Neural cell (in vitro differentiated cells): ENCODE results near the gene IFNA14. TPM values are rescaled to one million over a fixed set of nuclear protein-coding genes. Genes with fewer than 3 reads are reported as not detected.

Experiments used
- H2AFZ ChIP-seq: fragments of 200-600, 300-800 bp; sonication (generic), shearing (Covaris generic); 2 replicates; pipeline ENCODE4 v1.6.0; 2014; ENCODE audit warnings: low read depth, mild to moderate bottlenecking, antibody characterized with exemption, low read length, moderate library complexity
- H3F3A ChIP-seq: fragments of 200-600 bp; shearing (Covaris generic); 2 replicates; pipeline ENCODE4 v1.6.1; 2016; ENCODE audit warnings: mild to moderate bottlenecking, moderate library complexity, mixed read lengths, antibody characterized with exemption, low read length; ENCODE audit not compliant: insufficient read depth, poor library complexity, severe bottlenecking
- H3K27ac ChIP-seq: fragments of 200-600, 300-800 bp; sonication (generic), shearing (Covaris generic); 2 replicates; pipeline ENCODE4 v1.5.1; 2014; ENCODE audit warnings: mild to moderate bottlenecking, low read length, moderate library complexity
- H3K27me3 ChIP-seq: fragments of 300-800, 200-600 bp; sonication (generic), shearing (Covaris generic); 2 replicates; pipeline ENCODE4 v1.6.0; 2014; ENCODE audit warnings: mild to moderate bottlenecking, low read depth, low read length, moderate library complexity; ENCODE audit not compliant: insufficient read depth
- H3K36me3 ChIP-seq: fragments of 300-800, 200-600 bp; sonication (generic), shearing (Covaris generic); 2 replicates; pipeline ENCODE4 v1.5.1; 2014; ENCODE audit warnings: mild to moderate bottlenecking, antibody characterized with exemption, low read length, moderate library complexity; ENCODE audit not compliant: insufficient read depth
- H3K4me2 ChIP-seq: fragments of 300-800, 200-600 bp; sonication (generic), shearing (Covaris generic); 2 replicates; pipeline ENCODE4 v1.6.0; 2014; ENCODE audit warnings: mild to moderate bottlenecking, low read length
- H3K4me3 ChIP-seq: fragments of 300-800, 200-600 bp; sonication (generic), shearing (Covaris generic); 2 replicates; pipeline ENCODE4 v1.5.1; 2014; ENCODE audit warnings: mild to moderate bottlenecking, low read length, moderate library complexity
- H3K79me2 ChIP-seq: fragments of 200-600 bp; shearing (Covaris generic); replicated peaks from 2 replicates; pipeline ENCODE4 v1.6.0; 2014; ENCODE audit warnings: mild to moderate bottlenecking, low read length, moderate library complexity; ENCODE audit not compliant: insufficient read depth
- H3K9ac ChIP-seq: fragments of 300-800, 200-600 bp; sonication (generic), shearing (Covaris generic); 2 replicates; pipeline ENCODE4 v1.6.1; 2016; ENCODE audit warnings: mild to moderate bottlenecking, low read length, mixed read lengths
- H3K9me2 ChIP-seq: fragments of 200-600 bp; shearing (Covaris generic); 2 replicates; pipeline ENCODE4 v1.6.1; 2016; ENCODE audit warnings: mild to moderate bottlenecking, low read length, mixed read lengths; ENCODE audit not compliant: insufficient read depth
- H3K9me3 ChIP-seq: fragments of 200-600, 300-800 bp; sonication (generic), shearing (Covaris generic); 2 replicates; pipeline ENCODE4 v1.6.1; 2016; ENCODE audit warnings: mild to moderate bottlenecking, mixed run types, low read length, moderate library complexity, mixed read lengths
- H4K20me1 ChIP-seq: fragments of 200-600 bp; shearing (Covaris generic); 2 replicates; pipeline ENCODE4 v1.6.1; 2016; ENCODE audit warnings: mild to moderate bottlenecking, mixed run types; ENCODE audit not compliant: insufficient read depth
- CTCF ChIP-seq: fragments of 450-650 bp; IDR thresholded peaks from 2 replicates; pipeline ENCODE4 v1.5.1; 2014; ENCODE audit warnings: antibody characterized with exemption, mild to moderate bottlenecking, moderate library complexity; ENCODE audit not compliant: poor library complexity, severe bottlenecking
- EP300 ChIP-seq: fragments of 450-650 bp; conservative IDR thresholded peaks from 2 replicates; pipeline ENCODE4 v1.6.1; 2014; ENCODE audit warnings: antibody characterized with exemption, mild to moderate bottlenecking, moderate library complexity; ENCODE audit not compliant: poor library complexity, severe bottlenecking
- EZH2 ChIP-seq: fragments of 200-600, 300-800 bp; shearing (Covaris generic), sonication (generic); IDR thresholded peaks from 2 replicates; pipeline ENCODE4 v1.6.1; 2014; ENCODE audit warnings: antibody characterized with exemption, low read length, borderline replicate concordance, mild to moderate bottlenecking; ENCODE audit not compliant: insufficient read depth, poor library complexity, severe bottlenecking
- MXI1 ChIP-seq: fragments of 450-650 bp; conservative IDR thresholded peaks from 2 replicates; pipeline ENCODE4 v1.6.1; 2014; ENCODE audit warnings: antibody characterized with exemption, mild to moderate bottlenecking; ENCODE audit not compliant: poor library complexity, severe bottlenecking
- POLR2AphosphoS5 ChIP-seq: IDR thresholded peaks from 2 replicates; pipeline ENCODE4 v1.6.1; 2012
- RAD21 ChIP-seq: fragments of 450-650 bp; conservative IDR thresholded peaks from 2 replicates; pipeline ENCODE4 v1.6.1; 2014; ENCODE audit warnings: antibody characterized with exemption, mild to moderate bottlenecking, moderate library complexity
- REST ChIP-seq: IDR thresholded peaks from 2 replicates; pipeline ENCODE4 v1.6.1; 2012; ENCODE audit warnings: borderline replicate concordance
- SMC3 ChIP-seq: fragments of 450-650 bp; conservative IDR thresholded peaks from 2 replicates; pipeline ENCODE4 v1.6.1; 2014; ENCODE audit warnings: antibody characterized with exemption, mild to moderate bottlenecking, moderate library complexity; ENCODE audit not compliant: poor library complexity
- TAF1 ChIP-seq: IDR thresholded peaks from 2 replicates; pipeline ENCODE4 v1.6.1; 2012; ENCODE audit warnings: low read depth
- polyA plus RNA-seq: library from polyadenylated mRNA; depleted of rRNA; stranded (reverse); fragments of >200 nt; gene quantifications from 2 replicates; pipeline ENCODE4 v1.2.3, GENCODE V29; 2014

The IFNA14 gene
- polyA plus RNA-seq, 1 donor from 2014 or later = not detected

DNA sequence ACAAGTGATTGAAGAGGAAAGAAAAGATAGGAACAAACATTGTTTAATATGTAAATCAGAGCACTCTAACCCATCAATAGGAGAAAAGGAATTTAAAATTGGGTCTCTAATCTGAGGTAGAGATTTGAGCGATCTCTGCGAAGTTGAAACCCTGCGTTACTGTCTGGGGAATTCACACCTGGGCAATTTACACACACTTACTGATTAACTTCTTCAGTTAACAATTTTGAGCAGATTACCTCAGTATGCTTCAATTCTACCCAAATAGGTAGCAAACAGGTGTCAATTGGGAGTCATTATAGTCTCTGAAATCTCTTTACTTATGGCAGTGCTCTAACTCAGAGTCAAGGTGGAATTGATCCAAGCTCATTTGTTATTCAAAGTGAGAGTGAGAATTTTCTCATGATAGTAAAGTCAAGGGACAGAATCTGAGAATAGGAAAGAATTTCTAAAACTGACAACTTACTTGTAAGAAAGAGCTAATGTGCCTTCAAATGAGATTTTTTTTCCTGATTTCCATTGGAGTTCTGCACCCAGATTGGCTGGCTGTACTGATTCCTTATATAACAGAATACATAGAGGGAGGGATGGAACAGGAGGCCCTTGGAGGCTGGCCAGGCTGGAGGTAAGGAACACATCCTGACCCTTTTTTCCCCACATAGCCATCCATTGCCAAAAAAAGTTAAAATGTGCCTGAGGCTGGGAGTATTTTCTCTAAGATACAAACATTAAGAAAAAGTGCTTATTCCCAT is 27.1 kb upstream of the IFNA14 start:
- Histone ChIP-seq H3K4me2 (no peak overlapping the region), H2AFZ (no peak overlapping the region), H3K27me3 (no peaks in the 10 kb centered on the region), H3K79me2 (no peaks in the 10 kb centered on the region), H4K20me1 (no peaks in the 10 kb centered on the region), H3K4me3 (no peak overlapping the region), H3F3A (no peaks in the 10 kb centered on the region), H3K9me3 (no peaks in the 10 kb centered on the region), H3K9ac (no peak overlapping the region), H3K36me3 (no peaks in the 10 kb centered on the region), H3K27ac (no peak overlapping the region), H3K9me2 (no peaks in the 10 kb centered on the region)
- no peak for TF ChIP-seq EZH2
- TF ChIP-seq MXI1 = no peak
- no peak for TF ChIP-seq POLR2AphosphoS5
- TF ChIP-seq REST = no peak
- no peak for TF ChIP-seq SMC3
- TF ChIP-seq RAD21 = no peak
- no peak for TF ChIP-seq EP300
- TF ChIP-seq CTCF = no peak
- no peak for TF ChIP-seq TAF1

GRCh38 chr9:21265421-21266189 is 25.8 kb upstream of the IFNA14 start:
- Histone ChIP-seq H3K79me2 (no peaks in the 10 kb centered on the region), H3K4me3 (no peak overlapping the region), H3K9me2 (no peaks in the 10 kb centered on the region), H3K9me3 (no peaks in the 10 kb centered on the region), H2AFZ (no peak overlapping the region), H3K4me2 (no peak overlapping the region), H3K27ac (no peak overlapping the region), H3K36me3 (no peaks in the 10 kb centered on the region), H4K20me1 (no peaks in the 10 kb centered on the region), H3K9ac (no peak overlapping the region), H3K27me3 (no peaks in the 10 kb centered on the region), H3F3A (no peaks in the 10 kb centered on the region)
- TF ChIP-seq SMC3 = no peak
- no peak for TF ChIP-seq RAD21
- TF ChIP-seq EP300 = no peak
- TF ChIP-seq TAF1 = no peak
- no peak for TF ChIP-seq EZH2
